Panc1 (cell line): ENCODE data around the gene SSH2.

Experiments used
- POLR2AphosphoS5 ChIP-seq: IDR thresholded peaks from 2 replicates; pipeline ENCODE4 v1.6.1; 2012; ENCODE audit warnings: mild to moderate bottlenecking, low read depth, low read length, moderate library complexity
- SIN3A ChIP-seq: IDR thresholded peaks from 2 replicates; pipeline ENCODE4 v1.6.1; 2012; ENCODE audit warnings: low read depth, mild to moderate bottlenecking, low read length, moderate library complexity, borderline replicate concordance; ENCODE audit not compliant: insufficient read depth
- TCF7L2 ChIP-seq: IDR thresholded peaks from 2 replicates; pipeline ENCODE4 v1.6.1; 2011; ENCODE audit warnings: mild to moderate bottlenecking, low read depth, low read length, inconsistent platforms
- TF ChIP-seq, protein P1 (sequence below): fragments of 450-650 bp; IDR thresholded peaks from 2 replicates; pipeline ENCODE4 v1.5.1; 2017; ENCODE audit warnings: mild to moderate bottlenecking
- TF ChIP-seq, protein P2 (sequence below), 2 experiments: IDR thresholded peaks; 2 replicates each; pipeline ENCODE4 v1.6.1; 2011 to 2012; ENCODE audit warnings: low read depth in 2 of 2, control low read depth in 1 of 2, low read length in 1 of 2, mild to moderate bottlenecking in 1 of 2, moderate library complexity in 1 of 2; ENCODE audit not compliant: insufficient read depth in 1 of 2

DNA sequence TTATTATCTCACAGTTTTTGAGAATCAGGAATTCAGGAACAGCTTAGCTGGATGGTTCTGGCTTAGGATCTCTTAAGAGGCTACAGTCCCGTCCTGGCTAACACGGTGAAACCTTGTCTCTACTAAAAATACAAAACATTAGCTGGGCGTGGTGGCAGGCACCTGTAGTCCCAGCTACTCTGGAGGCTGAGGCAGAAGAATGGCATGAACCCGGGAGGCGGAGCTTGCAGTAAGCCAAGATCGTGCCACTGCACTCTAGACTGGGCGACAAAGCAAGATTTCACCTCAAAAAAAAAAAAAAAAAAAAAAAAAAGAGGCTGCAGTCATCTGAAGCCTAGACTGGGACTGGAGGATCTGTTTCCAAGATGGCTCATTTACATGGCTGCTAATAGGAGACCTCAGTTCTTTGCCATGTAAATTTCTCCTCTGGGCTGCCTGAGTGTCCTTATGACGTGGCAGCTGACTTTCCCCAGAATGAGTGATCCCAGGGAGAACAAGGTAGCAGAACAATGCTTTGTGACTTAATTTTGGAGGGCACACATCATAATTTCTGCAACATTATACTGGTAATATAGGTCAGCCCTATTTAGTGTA lies 211.5 kb downstream of the SSH2 start:
- TF ChIP-seq, protein P1, sequence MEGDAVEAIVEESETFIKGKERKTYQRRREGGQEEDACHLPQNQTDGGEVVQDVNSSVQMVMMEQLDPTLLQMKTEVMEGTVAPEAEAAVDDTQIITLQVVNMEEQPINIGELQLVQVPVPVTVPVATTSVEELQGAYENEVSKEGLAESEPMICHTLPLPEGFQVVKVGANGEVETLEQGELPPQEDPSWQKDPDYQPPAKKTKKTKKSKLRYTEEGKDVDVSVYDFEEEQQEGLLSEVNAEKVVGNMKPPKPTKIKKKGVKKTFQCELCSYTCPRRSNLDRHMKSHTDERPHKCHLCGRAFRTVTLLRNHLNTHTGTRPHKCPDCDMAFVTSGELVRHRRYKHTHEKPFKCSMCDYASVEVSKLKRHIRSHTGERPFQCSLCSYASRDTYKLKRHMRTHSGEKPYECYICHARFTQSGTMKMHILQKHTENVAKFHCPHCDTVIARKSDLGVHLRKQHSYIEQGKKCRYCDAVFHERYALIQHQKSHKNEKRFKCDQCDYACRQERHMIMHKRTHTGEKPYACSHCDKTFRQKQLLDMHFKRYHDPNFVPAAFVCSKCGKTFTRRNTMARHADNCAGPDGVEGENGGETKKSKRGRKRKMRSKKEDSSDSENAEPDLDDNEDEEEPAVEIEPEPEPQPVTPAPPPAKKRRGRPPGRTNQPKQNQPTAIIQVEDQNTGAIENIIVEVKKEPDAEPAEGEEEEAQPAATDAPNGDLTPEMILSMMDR: no peak
- no peak for TF ChIP-seq POLR2AphosphoS5
- no peak for TF ChIP-seq SIN3A
- TF ChIP-seq TCF7L2: no peak
- TF ChIP-seq, protein P2, sequence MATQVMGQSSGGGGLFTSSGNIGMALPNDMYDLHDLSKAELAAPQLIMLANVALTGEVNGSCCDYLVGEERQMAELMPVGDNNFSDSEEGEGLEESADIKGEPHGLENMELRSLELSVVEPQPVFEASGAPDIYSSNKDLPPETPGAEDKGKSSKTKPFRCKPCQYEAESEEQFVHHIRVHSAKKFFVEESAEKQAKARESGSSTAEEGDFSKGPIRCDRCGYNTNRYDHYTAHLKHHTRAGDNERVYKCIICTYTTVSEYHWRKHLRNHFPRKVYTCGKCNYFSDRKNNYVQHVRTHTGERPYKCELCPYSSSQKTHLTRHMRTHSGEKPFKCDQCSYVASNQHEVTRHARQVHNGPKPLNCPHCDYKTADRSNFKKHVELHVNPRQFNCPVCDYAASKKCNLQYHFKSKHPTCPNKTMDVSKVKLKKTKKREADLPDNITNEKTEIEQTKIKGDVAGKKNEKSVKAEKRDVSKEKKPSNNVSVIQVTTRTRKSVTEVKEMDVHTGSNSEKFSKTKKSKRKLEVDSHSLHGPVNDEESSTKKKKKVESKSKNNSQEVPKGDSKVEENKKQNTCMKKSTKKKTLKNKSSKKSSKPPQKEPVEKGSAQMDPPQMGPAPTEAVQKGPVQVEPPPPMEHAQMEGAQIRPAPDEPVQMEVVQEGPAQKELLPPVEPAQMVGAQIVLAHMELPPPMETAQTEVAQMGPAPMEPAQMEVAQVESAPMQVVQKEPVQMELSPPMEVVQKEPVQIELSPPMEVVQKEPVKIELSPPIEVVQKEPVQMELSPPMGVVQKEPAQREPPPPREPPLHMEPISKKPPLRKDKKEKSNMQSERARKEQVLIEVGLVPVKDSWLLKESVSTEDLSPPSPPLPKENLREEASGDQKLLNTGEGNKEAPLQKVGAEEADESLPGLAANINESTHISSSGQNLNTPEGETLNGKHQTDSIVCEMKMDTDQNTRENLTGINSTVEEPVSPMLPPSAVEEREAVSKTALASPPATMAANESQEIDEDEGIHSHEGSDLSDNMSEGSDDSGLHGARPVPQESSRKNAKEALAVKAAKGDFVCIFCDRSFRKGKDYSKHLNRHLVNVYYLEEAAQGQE (IDR thresholded peaks at IDR 0.05; ENCODE audit: insufficient read depth in 1 of 2, low read depth in 2 of 2, low read length in 1 of 2): no peak
